Suprapubic skin (tissue), 4 donors: Measurements from ENCODE around the gene POC1A. TPM values are rescaled to one million over a fixed set of nuclear protein-coding genes. Genes with fewer than 3 reads are reported as not detected.

Source experiments
- DNase-seq, 2 donors: peaks; one replicate each; pipeline ENCODE4 v3.0.0-alpha.2; 2019; ENCODE audit warnings: low spot score in 2 of 2
- H3K27ac ChIP-seq: fragments of 200-600 bp; sonication (generic); one replicate; pipeline ENCODE4 v1.5.1; 2019
- H3K27me3 ChIP-seq: fragments of 200-600 bp; sonication (generic); one replicate; pipeline ENCODE4 v1.5.1; 2019
- H3K36me3 ChIP-seq: fragments of 200-600 bp; sonication (generic); one replicate; pipeline ENCODE4 v1.5.1; 2019
- H3K4me1 ChIP-seq: fragments of 200-600 bp; sonication (generic); one replicate; pipeline ENCODE4 v1.5.1; 2019
- H3K4me3 ChIP-seq: fragments of 200-600 bp; sonication (generic); one replicate; pipeline ENCODE4 v1.5.1; 2019; ENCODE audit warnings: mild to moderate bottlenecking
- H3K9me3 ChIP-seq: fragments of 200-600 bp; sonication (generic); one replicate; pipeline ENCODE4 v1.5.1; 2019
- EP300 ChIP-seq: sonication (generic); formaldehyde crosslinking; IDR thresholded peaks from one replicate; pipeline ENCODE4 v1.6.1; 2017; ENCODE audit warnings: antibody characterized with exemption
- POLR2A ChIP-seq, 2 donors: fragments of 450-650 bp; IDR thresholded peaks; one replicate each; pipeline ENCODE4 v1.6.1; 2017; ENCODE audit warnings: antibody characterized with exemption in 2 of 2, mild to moderate bottlenecking in 2 of 2, moderate library complexity in 2 of 2
- POLR2AphosphoS5 ChIP-seq, 3 donors: sonication (generic); formaldehyde crosslinking; IDR thresholded peaks; one replicate each; pipeline ENCODE4 v1.6.1; 2017; ENCODE audit warnings: antibody characterized with exemption in 3 of 3
- WGBS: methylation state at CpG from one replicate; pipeline ENCODE4 v1.1.5; 2018; 5-methylcytosine and 5-hydroxymethylcytosine counted together
- total RNA-seq, 4 donors: library from RNA; depleted of rRNA; stranded (reverse); fragments of >200 nt; gene quantifications; one replicate each; pipeline ENCODE4 v1.1.0, GENCODE V29; 2016
- TF ChIP-seq, protein P1 (sequence below), 2 donors: fragments of 200-600 bp in 1 of 2; fragments of 450-650 bp in 1 of 2; sonication (generic) in 1 of 2; IDR thresholded peaks; one replicate each; pipeline ENCODE4 v1.5.1; 2016 to 2019; ENCODE audit warnings: antibody characterized with exemption in 2 of 2, mild to moderate bottlenecking in 1 of 2, moderate library complexity in 1 of 2

Gene POC1A
- 1 to 10 TPM; 1.1 to 4.8 (median 1.6) TPM for total RNA-seq

DNA sequence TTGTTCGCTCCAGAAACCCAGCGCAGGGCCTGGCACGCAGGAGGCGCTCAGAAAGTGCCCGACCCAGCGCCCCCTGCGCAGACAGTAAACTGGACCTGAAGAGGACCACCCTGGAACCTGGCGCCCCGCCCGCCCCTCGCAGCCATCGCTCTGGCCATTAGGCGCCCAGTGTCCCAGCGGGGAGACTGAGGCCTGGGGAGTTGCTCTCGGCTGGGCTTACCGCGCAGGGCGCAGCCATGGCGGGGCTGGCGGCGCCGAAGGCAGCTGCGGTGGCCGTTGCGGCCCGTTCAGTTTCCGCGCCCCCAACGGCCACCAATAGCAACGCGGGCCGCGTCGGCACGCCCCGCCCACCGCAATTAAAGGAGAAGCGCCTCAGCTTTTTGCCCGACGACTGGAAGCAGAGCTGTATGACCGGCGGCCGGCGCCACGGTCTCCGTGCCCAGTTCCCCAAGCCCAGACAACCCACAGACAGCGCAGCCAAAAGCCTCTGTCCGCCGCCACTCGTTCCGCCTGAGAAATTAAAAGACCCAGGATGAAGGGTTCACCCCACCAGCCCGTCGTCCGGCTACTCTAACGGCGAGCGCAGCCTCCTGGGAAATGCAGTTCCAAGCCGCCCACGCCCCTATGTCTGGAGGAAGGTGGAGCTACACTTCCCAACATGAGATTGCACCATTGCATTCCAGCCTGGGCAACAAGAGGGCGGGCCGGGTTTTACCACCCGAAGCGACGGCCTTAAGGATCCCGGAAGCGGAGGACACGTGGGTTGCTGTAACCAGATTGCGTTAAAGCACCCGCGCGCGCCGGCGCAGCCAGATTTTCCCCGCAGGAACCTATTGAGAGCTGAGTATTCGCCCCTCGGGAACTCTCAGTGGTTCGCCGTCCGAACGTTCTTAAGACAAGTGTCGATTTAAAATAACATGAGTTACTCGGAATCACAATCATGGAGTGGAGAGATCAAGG, at the start of gene POC1A:
Gene POC1A, minus strand, starts transcription at position 289 of the 960 bp plus-strand sequence. Its CDS starts 51 bp downstream, at position 238.
- Histone ChIP-seq H3K4me1 (peaks cover 19% of the 10 kb centered on the region), H3K27ac (peak within 1 kb of the TSS; percentile 82), H3K36me3 (no peaks in the 10 kb centered on the region), H3K9me3 (no peaks in the 10 kb centered on the region), H3K4me3 (peak within 1 kb of the TSS; percentile 65), H3K27me3 (no peaks in the 10 kb centered on the region)
- WGBS: 0% methylated on average over 45 of the region's 83 CpGs
- TF ChIP-seq EP300: no peak
- TF ChIP-seq, protein P1, sequence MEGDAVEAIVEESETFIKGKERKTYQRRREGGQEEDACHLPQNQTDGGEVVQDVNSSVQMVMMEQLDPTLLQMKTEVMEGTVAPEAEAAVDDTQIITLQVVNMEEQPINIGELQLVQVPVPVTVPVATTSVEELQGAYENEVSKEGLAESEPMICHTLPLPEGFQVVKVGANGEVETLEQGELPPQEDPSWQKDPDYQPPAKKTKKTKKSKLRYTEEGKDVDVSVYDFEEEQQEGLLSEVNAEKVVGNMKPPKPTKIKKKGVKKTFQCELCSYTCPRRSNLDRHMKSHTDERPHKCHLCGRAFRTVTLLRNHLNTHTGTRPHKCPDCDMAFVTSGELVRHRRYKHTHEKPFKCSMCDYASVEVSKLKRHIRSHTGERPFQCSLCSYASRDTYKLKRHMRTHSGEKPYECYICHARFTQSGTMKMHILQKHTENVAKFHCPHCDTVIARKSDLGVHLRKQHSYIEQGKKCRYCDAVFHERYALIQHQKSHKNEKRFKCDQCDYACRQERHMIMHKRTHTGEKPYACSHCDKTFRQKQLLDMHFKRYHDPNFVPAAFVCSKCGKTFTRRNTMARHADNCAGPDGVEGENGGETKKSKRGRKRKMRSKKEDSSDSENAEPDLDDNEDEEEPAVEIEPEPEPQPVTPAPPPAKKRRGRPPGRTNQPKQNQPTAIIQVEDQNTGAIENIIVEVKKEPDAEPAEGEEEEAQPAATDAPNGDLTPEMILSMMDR (IDR thresholded peaks at IDR 0.05): peak in 1 of 2 donors; percentile 1
- TF ChIP-seq POLR2A (IDR thresholded peaks at IDR 0.05): peak in 1 of 2 donors; percentile 30
- peak; percentile 47 to 91 (median 61) for TF ChIP-seq POLR2AphosphoS5 (IDR thresholded peaks at IDR 0.05)
- peak; percentile 99 for DNase-seq

DNA sequence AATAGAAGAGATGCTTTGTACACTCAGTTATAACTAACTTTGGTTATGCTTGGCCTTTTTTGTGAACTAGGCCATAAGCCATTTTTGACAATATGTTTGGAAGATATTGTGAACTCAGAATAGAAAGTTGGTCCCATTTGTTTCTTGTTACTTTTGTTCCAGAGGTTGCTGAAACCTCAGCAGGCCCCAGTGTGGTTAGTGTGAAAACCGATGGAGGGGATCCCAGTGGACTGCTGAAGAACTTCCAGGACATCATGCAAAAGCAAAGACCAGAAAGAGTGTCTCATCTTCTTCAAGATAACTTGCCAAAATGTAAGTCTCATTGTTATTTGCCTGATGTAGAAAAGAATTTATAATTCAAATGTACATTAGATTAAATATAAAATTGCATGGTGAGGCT, 49.5 kb upstream of the POC1A start:
- Histone ChIP-seq H3K4me3 (no peak overlapping the region), H3K36me3 (peaks cover 65% of the 10 kb centered on the region), H3K27ac (no peak overlapping the region), H3K9me3 (no peaks in the 10 kb centered on the region), H3K27me3 (no peaks in the 10 kb centered on the region), H3K4me1 (peaks cover 37% of the 10 kb centered on the region)
- WGBS: 86% methylated on average over 1 of the region's 1 CpG
- DNase-seq: no peak
- TF ChIP-seq POLR2AphosphoS5 (IDR thresholded peaks at IDR 0.05) (no peak), POLR2A (IDR thresholded peaks at IDR 0.05) (no peak), EP300 (no peak)
- TF ChIP-seq, protein P1 (IDR thresholded peaks at IDR 0.05): no peak

DNA sequence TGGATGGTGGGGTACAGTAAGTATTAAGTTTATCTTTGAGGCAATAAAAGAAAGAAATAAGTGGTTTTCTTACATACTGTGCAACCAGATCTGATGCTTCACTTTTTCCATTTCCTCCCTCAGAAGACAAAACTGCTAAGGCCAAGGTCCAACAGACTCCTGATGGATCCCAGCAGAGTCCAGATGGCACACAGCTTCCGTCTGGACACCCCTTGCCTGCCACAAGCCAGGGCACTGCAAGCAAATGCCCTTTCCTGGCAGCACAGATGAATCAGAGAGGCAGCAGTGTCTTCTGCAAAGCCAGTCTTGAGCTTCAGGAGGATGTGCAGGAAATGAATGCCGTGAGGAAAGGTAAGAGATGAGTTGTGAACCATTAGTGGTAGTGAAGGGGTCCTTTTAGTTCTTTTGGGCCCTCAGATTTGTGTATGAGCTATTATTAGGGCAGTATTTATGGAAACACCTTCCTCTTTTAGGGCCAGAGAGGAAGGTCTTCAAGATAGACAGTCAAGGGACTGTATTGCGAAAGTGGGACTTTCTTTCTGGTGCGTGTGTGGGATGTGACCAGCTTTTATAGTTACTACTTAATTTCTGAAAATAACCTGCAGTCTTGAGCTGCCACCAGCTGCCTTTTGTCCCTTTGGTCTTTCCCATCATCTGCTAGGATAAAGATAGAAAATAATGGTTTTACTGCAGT, 48.3 kb upstream of the POC1A start:
- Histone ChIP-seq H3K27me3 (no peaks in the 10 kb centered on the region), H3K9me3 (no peaks in the 10 kb centered on the region), H3K4me3 (no peak overlapping the region), H3K36me3 (peaks cover 53% of the 10 kb centered on the region), H3K27ac (no peak overlapping the region), H3K4me1 (peaks cover 44% of the 10 kb centered on the region)
- DNase-seq: no peak
- WGBS: 91% methylated on average over 4 of the region's 4 CpGs
- TF ChIP-seq EP300 (no peak), POLR2A (IDR thresholded peaks at IDR 0.05) (no peak), POLR2AphosphoS5 (IDR thresholded peaks at IDR 0.05) (no peak)
- TF ChIP-seq, protein P1 (IDR thresholded peaks at IDR 0.05): no peak

DNA sequence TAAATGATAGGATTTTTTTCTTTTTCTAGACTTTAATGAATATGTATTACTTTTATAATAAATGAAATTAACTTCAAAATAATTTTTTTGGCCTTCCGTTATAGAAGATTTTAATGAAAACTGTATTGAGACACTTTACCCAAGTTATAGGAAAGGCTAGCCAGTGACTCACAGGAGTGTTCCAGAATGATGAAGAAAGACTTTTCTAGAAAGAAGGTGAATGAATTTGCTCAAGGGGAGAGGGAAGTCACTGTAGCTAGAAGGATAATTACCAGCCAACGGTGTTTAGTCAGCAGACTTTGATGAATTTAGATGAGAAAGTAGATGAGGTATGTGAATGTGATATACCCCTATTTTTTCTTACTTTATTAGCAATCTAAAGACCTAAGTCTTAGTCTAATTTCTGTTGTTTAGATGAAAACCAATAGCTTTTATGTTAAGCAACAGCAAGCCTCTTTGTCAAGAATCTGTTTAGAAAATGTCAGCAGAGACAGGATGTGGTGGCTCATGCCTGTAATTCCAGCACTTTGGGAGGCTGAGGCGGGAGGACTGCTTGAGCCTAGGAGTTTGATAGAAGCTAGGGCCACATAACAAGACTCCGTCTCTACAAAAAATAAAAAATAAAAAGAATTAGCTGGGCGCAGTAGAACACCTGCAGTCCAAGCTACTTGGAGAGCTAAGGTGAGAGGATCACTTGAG, 46.9 kb upstream of the POC1A start:
- no peak overlapping the region for H3K4me3 ChIP-seq
- no peaks in the 10 kb centered on the region for H3K27me3 ChIP-seq
- 86% methylated on average over 5 of the region's 5 CpGs for WGBS
- H3K9me3 ChIP-seq: no peaks in the 10 kb centered on the region
- H3K27ac ChIP-seq: no peak overlapping the region
- no peak for DNase-seq
- peaks cover 39% of the 10 kb centered on the region for H3K36me3 ChIP-seq
- no peak for TF ChIP-seq POLR2AphosphoS5 (IDR thresholded peaks at IDR 0.05)
- TF ChIP-seq, protein P1 (IDR thresholded peaks at IDR 0.05): no peak
- TF ChIP-seq POLR2A (IDR thresholded peaks at IDR 0.05): no peak
- TF ChIP-seq EP300: no peak
- H3K4me1 ChIP-seq: peaks cover 58% of the 10 kb centered on the region
